OCI-LY7 (cell line): ENCODE data around the gene ILDR2. TPM values are rescaled to one million over a fixed set of nuclear protein-coding genes. Genes with fewer than 3 reads are reported as not detected.

ENCODE experiments used
- BruUV-seq: library from RNA; stranded (reverse); fragments of 400-500 nt; replicated peaks from 2 replicates; lab custom pipeline; 2021; lab: Mats Ljungman, UMichigan
- CTCF ChIA-PET: fragments of 300-600 bp; sonication (Branson Sonifier 250); formaldehyde crosslinking; loops from one replicate; lab custom pipeline; 2022; ENCODE audit warnings: antibody characterized with exemption; ENCODE audit not compliant: unreplicated experiment; lab: Charles Lee
- POLR2A ChIA-PET: fragments of 300-600 bp; sonication (Branson Sonifier 250); formaldehyde crosslinking; loops from one replicate; lab custom pipeline; 2022; ENCODE audit warnings: antibody characterized with exemption; lab: Charles Lee
- DNase-seq: peaks from one replicate; pipeline ENCODE4 v3.0.0-alpha.2; 2015; ENCODE audit warnings: low spot score
- H2AFZ ChIP-seq: fragments of 200-600 bp; sonication (generic), shearing (Covaris generic); 2 replicates; pipeline ENCODE4 v1.6.1; 2014; ENCODE audit warnings: mild to moderate bottlenecking, antibody characterized with exemption, low read length, moderate library complexity
- H3K27ac ChIP-seq: fragments of 200-600 bp; sonication (generic); 2 replicates; pipeline ENCODE4 v1.5.1; 2014; ENCODE audit warnings: mixed run types, low read depth, mild to moderate bottlenecking, moderate library complexity, low read length, inconsistent platforms; ENCODE audit not compliant: poor library complexity, severe bottlenecking
- H3K36me3 ChIP-seq: fragments of 200-600 bp; sonication (generic); 2 replicates; pipeline ENCODE4 v1.6.1; 2014; ENCODE audit warnings: mild to moderate bottlenecking, antibody characterized with exemption, low read length, moderate library complexity, mixed read lengths; ENCODE audit not compliant: insufficient read depth
- H3K4me1 ChIP-seq: fragments of 200-600 bp; sonication (generic); 2 replicates; pipeline ENCODE4 v1.5.1; 2014; ENCODE audit warnings: mild to moderate bottlenecking, low read length; ENCODE audit not compliant: insufficient read depth, poor library complexity, severe bottlenecking
- H3K4me2 ChIP-seq: fragments of 200-600 bp; sonication (generic); 2 replicates; pipeline ENCODE4 v1.6.1; 2014; ENCODE audit warnings: mild to moderate bottlenecking, low read length
- H3K4me3 ChIP-seq: fragments of 200-600 bp; sonication (generic); 2 replicates; pipeline ENCODE4 v1.5.1; 2014; ENCODE audit warnings: mild to moderate bottlenecking, low read depth, low read length; ENCODE audit not compliant: poor library complexity, severe bottlenecking
- H3K79me2 ChIP-seq: fragments of 200-600 bp; sonication (generic); 2 replicates; pipeline ENCODE4 v1.6.1; 2016; ENCODE audit warnings: low read depth, mild to moderate bottlenecking, low read length, moderate library complexity, mixed read lengths; ENCODE audit not compliant: insufficient read depth
- H3K9me2 ChIP-seq: fragments of 200-600 bp; sonication (generic); 2 replicates; pipeline ENCODE4 v1.6.1; 2016; ENCODE audit warnings: mild to moderate bottlenecking, low read length, mixed read lengths; ENCODE audit not compliant: insufficient read depth
- H3K9me3 ChIP-seq: fragments of 200-600 bp; sonication (generic); 2 replicates; pipeline ENCODE4 v1.6.1; 2014; ENCODE audit warnings: mild to moderate bottlenecking, mixed run types, low read length, mixed read lengths
- H4K20me1 ChIP-seq: fragments of 200-600 bp; sonication (generic); 2 replicates; pipeline ENCODE4 v1.6.1; 2014; ENCODE audit warnings: mild to moderate bottlenecking, antibody characterized with exemption, low read length, moderate library complexity, mixed read lengths; ENCODE audit not compliant: insufficient read depth
- CTCF ChIP-seq: fragments of 200-600 bp; sonication (generic); conservative IDR thresholded peaks from 2 replicates; pipeline ENCODE4 v1.5.1; 2014; ENCODE audit warnings: mild to moderate bottlenecking, antibody characterized with exemption, low read length, moderate library complexity, mixed read lengths
- EZH2phosphoT487 ChIP-seq: fragments of 200-600 bp; sonication (generic); IDR thresholded peaks from 2 replicates; pipeline ENCODE4 v1.6.1; 2018; ENCODE audit warnings: low read depth, borderline replicate concordance, mild to moderate bottlenecking, mixed run types, antibody characterized with exemption, low read length, moderate library complexity, mixed read lengths
- intact Hi-C: fragments of 100-400 bp; cut with micrococcal nuclease; formaldehyde crosslinking; loops from one replicate; pipeline ENCODE4 v1.10.0; 2022; ENCODE audit not compliant: unreplicated experiment
- total RNA-seq, 2 experiments: library from RNA; depleted of rRNA in 1 of 2; stranded (reverse); fragments of >200 nt in 1 of 2; shearing (Covaris generic) in 1 of 2; gene quantifications; 2 replicates each; pipeline ENCODE4 v1.2.3, GENCODE V29; 2014 to 2022

Gene ILDR2
- total RNA-seq, 2 experiments from 2014 or later = 3.2 to 5.3 TPM

- Histone ChIP-seq H3K9me2 (no peaks in the 10 kb centered on the region), H3K79me2 (no peaks in the 10 kb centered on the region), H2AFZ (no peak overlapping the region), H3K27ac (no peak overlapping the region), H3K9me3 (peaks cover 7% of the 10 kb centered on the region; the same call in 1 of the 2 replicates), H3K4me3 (no peak overlapping the region), H3K36me3 (no peaks in the 10 kb centered on the region; the same call in 1 of the 2 replicates), H4K20me1 (no peaks in the 10 kb centered on the region), H3K4me2 (no peak overlapping the region), H3K4me1 (peaks cover 25% of the 10 kb centered on the region)
- intact Hi-C loops = no loop called here
- TF ChIP-seq CTCF (no peak), EZH2phosphoT487 (no peak)
- no peak for DNase-seq
- ChIA-PET POLR2A (interaction anchor here (0.7 kb wide), 1 partner anchor 10 kb away, joined by 3 read pairs; no protein-coding TSS in a partner anchor), CTCF (no interaction called here)
- BruUV-seq = no TSS peak
Measured at GRCh38 chr1:166929911-166930310, 45.4 kb downstream of the ILDR2 start.

GRCh38 chr1:166927701-166928100, 47.6 kb downstream of the ILDR2 start:
- intact Hi-C loops = no loop called here
- no peak for DNase-seq
- peaks cover 7% of the 10 kb centered on the region; the same call in 1 of the 2 replicates for H3K9me3 ChIP-seq
- no peaks in the 10 kb centered on the region for H3K79me2 ChIP-seq
- BruUV-seq = no TSS peak
- H3K27ac ChIP-seq = no peak overlapping the region
- no peaks in the 10 kb centered on the region for H4K20me1 ChIP-seq
- no peak overlapping the region for H3K4me3 ChIP-seq
- ChIA-PET CTCF (interaction anchor here (1.3 to 2.6 kb wide), 2 partner anchors 18 to 131 kb away, joined by 3 to 7 read pairs; no protein-coding TSS in a partner anchor), POLR2A (no interaction called here)
- no peak overlapping the region for H2AFZ ChIP-seq
- no peaks in the 10 kb centered on the region; the same call in 1 of the 2 replicates for H3K36me3 ChIP-seq
- H3K9me2 ChIP-seq = no peaks in the 10 kb centered on the region
- H3K4me2 ChIP-seq = no peak overlapping the region
- TF ChIP-seq EZH2phosphoT487 = no peak
- TF ChIP-seq CTCF = no peak
- peaks cover 33% of the 10 kb centered on the region for H3K4me1 ChIP-seq
